Measurements from ENCODE around the gene TEDDM1. TPM values are rescaled to one million over a fixed set of nuclear protein-coding genes. Genes with fewer than 3 reads are reported as not detected.

Gene TEDDM1
- total RNA-seq, 1 donor from 2014 or later, result not detected

Other genes starting within 250 kb of the TEDDM1 start
- gene GLUL, start 8.9 kb downstream of the TEDDM1 start, total RNA-seq, result 303 and 411 TPM in 2 replicates
- not detected in 2 replicates for gene RGSL1, start 49.5 kb upstream of the TEDDM1 start, total RNA-seq
- 2.2 and 5.0 TPM in 2 replicates for gene RNASEL, start 188.6 kb upstream of the TEDDM1 start, total RNA-seq
- under 0.01 TPM in 1 of 2 replicates, not detected in the other for gene RGS16, start 203.7 kb upstream of the TEDDM1 start, total RNA-seq

Data from pulmonary artery endothelial cell (primary cell).